HEK293T (cell line): ENCODE data around the gene VSTM2B.

Experiments used
- ARNT ChIP-seq: fragments of 450-650 bp; IDR thresholded peaks from 2 replicates; pipeline ENCODE4 v1.6.1; 2017; ENCODE audit warnings: mild to moderate bottlenecking
- BHLHE40 ChIP-seq: fragments of 450-650 bp; IDR thresholded peaks from 2 replicates; pipeline ENCODE4 v1.6.1; 2016; ENCODE audit warnings: mild to moderate bottlenecking, moderate library complexity, borderline replicate concordance
- ELF4 ChIP-seq: fragments of 450-650 bp; IDR thresholded peaks from 2 replicates; pipeline ENCODE4 v1.6.1; 2017; ENCODE audit warnings: antibody characterized with exemption
- FOXA1 ChIP-seq: fragments of 450-650 bp; IDR thresholded peaks from 2 replicates; pipeline ENCODE4 v1.6.1; 2016; ENCODE audit warnings: mild to moderate bottlenecking
- FOXK2 ChIP-seq: fragments of 450-650 bp; IDR thresholded peaks from 2 replicates; pipeline ENCODE4 v1.6.1; 2016; ENCODE audit warnings: mild to moderate bottlenecking
- HDGF ChIP-seq: fragments of 450-650 bp; IDR thresholded peaks from 2 replicates; pipeline ENCODE4 v1.6.1; 2017; ENCODE audit warnings: antibody characterized with exemption, borderline replicate concordance
- LEF1 ChIP-seq: fragments of 450-650 bp; IDR thresholded peaks from 2 replicates; pipeline ENCODE4 v1.6.1; 2017; ENCODE audit warnings: mild to moderate bottlenecking, borderline replicate concordance
- NFRKB ChIP-seq: fragments of 450-650 bp; IDR thresholded peaks from 2 replicates; pipeline ENCODE4 v1.6.1; 2016; ENCODE audit warnings: mild to moderate bottlenecking, moderate library complexity
- SP1 ChIP-seq: fragments of 450-650 bp; IDR thresholded peaks from 2 replicates; pipeline ENCODE4 v1.6.1; 2017
- TARDBP ChIP-seq: fragments of 450-650 bp; IDR thresholded peaks from 2 replicates; pipeline ENCODE4 v1.6.1; 2016

DNA sequence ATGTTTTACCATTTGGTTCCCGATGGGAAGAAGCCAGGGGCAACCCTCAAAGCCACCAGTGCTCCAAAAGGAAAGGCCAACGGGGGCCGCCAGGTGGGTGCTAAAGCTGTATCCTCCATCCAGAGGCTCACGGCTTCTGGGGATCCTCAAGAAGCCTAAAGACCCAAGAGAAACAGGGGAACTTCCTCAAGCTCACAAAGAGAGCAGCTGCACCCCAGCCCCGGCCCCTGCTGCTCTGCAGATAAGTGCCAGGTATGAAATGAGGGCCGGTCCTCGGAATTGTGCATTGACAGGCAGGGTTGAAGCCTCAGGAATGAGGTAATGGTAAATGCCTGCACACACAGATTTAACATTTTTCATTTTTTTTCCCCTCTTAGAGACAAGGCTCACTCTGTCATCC is 72.2 kb downstream of the VSTM2B start:
- no peak for TF ChIP-seq TARDBP
- TF ChIP-seq HDGF = no peak
- TF ChIP-seq FOXA1 = no peak
- TF ChIP-seq LEF1 = no peak
- TF ChIP-seq ARNT = no peak
- no peak for TF ChIP-seq NFRKB
- TF ChIP-seq ELF4 = no peak
- no peak for TF ChIP-seq SP1
- no peak for TF ChIP-seq FOXK2
- no peak for TF ChIP-seq BHLHE40
